Endothelial cell of umbilical vein (primary cell): Measurements from ENCODE around the gene ARHGEF25. TPM values are rescaled to one million over a fixed set of nuclear protein-coding genes. Genes with fewer than 3 reads are reported as not detected.

Experiments
- BruUV-seq: library from RNA; stranded (reverse); fragments of 400-500 nt; replicated peaks from 2 replicates; lab custom pipeline; 2021; lab: Mats Ljungman, UMichigan
- CTCF ChIA-PET: fragments of 300-600, 350-600 bp; sonication (Branson Sonifier 250); formaldehyde crosslinking; loops from one replicate; lab custom pipeline; 2021; ENCODE audit warnings: antibody characterized with exemption, inconsistent platforms; lab: Charles Lee
- POLR2A ChIA-PET: fragments of 300-600, 350-600 bp; sonication (Branson Sonifier 250); formaldehyde crosslinking; loops from one replicate; lab custom pipeline; 2021; ENCODE audit warnings: antibody characterized with exemption, inconsistent platforms; lab: Charles Lee
- DNase-seq: peaks from one replicate; pipeline ENCODE4 v3.0.0-alpha.2; 2011; ENCODE audit warnings: low read depth, low spot score
- FAIRE-seq: peaks from 2 replicates; lab custom pipeline; 2011; peaks lifted over from hg19 to GRCh38; lab: Jason Lieb, UNC
- H2AFZ ChIP-seq: 2 replicates; pipeline ENCODE4 v1.6.0; 2012; ENCODE audit warnings: low read depth, low read length, control low read depth, inconsistent platforms
- H3K27ac ChIP-seq: 2 replicates; pipeline ENCODE4 v1.5.1; 2011; ENCODE audit warnings: low read depth, mild to moderate bottlenecking, control low read depth, low read length, moderate library complexity; ENCODE audit not compliant: insufficient read depth
- H3K27me3 ChIP-seq, 2 experiments: 2 replicates each; pipeline versions ENCODE4 v1.6.0 to v1.6.1; 2011; ENCODE audit warnings: low read length in 2 of 2, mixed read lengths in 1 of 2; ENCODE audit not compliant: control insufficient read depth in 2 of 2, insufficient read depth in 2 of 2
- H3K36me3 ChIP-seq, 2 experiments: 2 replicates in 1 of 2; 3 replicates in 1 of 2; pipeline ENCODE4 v1.5.1; 2011; ENCODE audit warnings: low read length in 2 of 2, mild to moderate bottlenecking in 1 of 2, moderate library complexity in 1 of 2; ENCODE audit not compliant: control insufficient read depth in 2 of 2, insufficient read depth in 2 of 2; ENCODE audit errors: extremely low read depth in 1 of 2
- H3K4me1 ChIP-seq: 3 replicates; pipeline ENCODE4 v1.5.1; 2011; ENCODE audit warnings: mild to moderate bottlenecking, low read length; ENCODE audit not compliant: control insufficient read depth, insufficient read depth; ENCODE audit errors: extremely low read depth
- H3K4me2 ChIP-seq: 2 replicates; pipeline ENCODE4 v1.6.1; 2011; ENCODE audit warnings: low read length, control low read depth, mixed read lengths; ENCODE audit not compliant: insufficient read depth
- H3K4me3 ChIP-seq, 3 experiments: fragments of 200-600 bp in 1 of 3; sonication (generic), shearing (Covaris generic) in 1 of 3; replicated peaks in 1 of 3; 2 replicates each; pipeline ENCODE4 v1.5.1; 2011 to 2016; ENCODE audit warnings: control low read depth in 3 of 3, low read length in 3 of 3, mild to moderate bottlenecking in 2 of 3, inconsistent platforms in 1 of 3, low read depth in 1 of 3, moderate library complexity in 1 of 3; ENCODE audit not compliant: insufficient read depth in 1 of 3
- H3K79me2 ChIP-seq: 2 replicates; pipeline ENCODE4 v1.6.0; 2012; ENCODE audit warnings: low read length, inconsistent platforms; ENCODE audit not compliant: control insufficient read depth, insufficient read depth
- H3K9ac ChIP-seq: replicated peaks from 2 replicates; pipeline ENCODE3; 2011; ENCODE audit warnings: low read length, control low read depth; ENCODE audit not compliant: insufficient read depth; ENCODE audit errors: extremely low read depth
- H3K9me1 ChIP-seq: replicated peaks from 3 replicates; pipeline ENCODE4 v1.6.0; 2011; ENCODE audit warnings: mild to moderate bottlenecking, low read length; ENCODE audit not compliant: control insufficient read depth, insufficient read depth; ENCODE audit errors: extremely low read depth
- H3K9me3 ChIP-seq: replicated peaks from 2 replicates; pipeline ENCODE4 v1.5.1; 2012; ENCODE audit warnings: low read length, inconsistent platforms; ENCODE audit not compliant: control insufficient read depth, insufficient read depth
- H4K20me1 ChIP-seq: replicated peaks from 2 replicates; pipeline ENCODE3; 2011; ENCODE audit warnings: mild to moderate bottlenecking, low read length; ENCODE audit not compliant: control insufficient read depth, insufficient read depth; ENCODE audit errors: extremely low read depth
- CTCF ChIP-seq, 2 donors: IDR thresholded peaks; 1 replicate in 1 of 2; 2 replicates in 1 of 2; pipeline ENCODE4 v1.5.1; 2011; ENCODE audit warnings: low read length in 2 of 2, mild to moderate bottlenecking in 2 of 2, moderate library complexity in 2 of 2, control low read depth in 1 of 2, inconsistent platforms in 1 of 2, low read depth in 1 of 2; ENCODE audit not compliant: insufficient read depth in 1 of 2; ENCODE audit errors: extremely low read depth in 1 of 2
- EZH2 ChIP-seq: IDR thresholded peaks from 2 replicates; pipeline ENCODE4 v1.6.1; 2012; ENCODE audit warnings: borderline replicate concordance, low read depth, mild to moderate bottlenecking, moderate library complexity, low read length, inconsistent platforms; ENCODE audit not compliant: severe bottlenecking
- FOS ChIP-seq: IDR thresholded peaks from 2 replicates; pipeline ENCODE4 v1.6.1; 2011; ENCODE audit warnings: mild to moderate bottlenecking, low read length, moderate library complexity, borderline replicate concordance; ENCODE audit not compliant: insufficient read depth
- GATA2 ChIP-seq: IDR thresholded peaks from 2 replicates; pipeline ENCODE4 v1.7.0; 2011; ENCODE audit warnings: low read depth, mild to moderate bottlenecking, moderate library complexity, mixed read lengths, low read length; ENCODE audit not compliant: insufficient read length, insufficient read depth
- JUN ChIP-seq: IDR thresholded peaks from 2 replicates; pipeline ENCODE4 v1.6.1; 2011; ENCODE audit warnings: borderline replicate concordance, low read depth; ENCODE audit not compliant: insufficient read length, insufficient read depth
- MAX ChIP-seq: IDR thresholded peaks from 2 replicates; pipeline ENCODE4 v1.6.1; 2011; ENCODE audit not compliant: insufficient read depth, insufficient read length
- MYC ChIP-seq: IDR thresholded peaks from one replicate; pipeline ENCODE4 v1.6.1; 2011; ENCODE audit warnings: mild to moderate bottlenecking, low read depth, low read length
- POLR2A ChIP-seq: IDR thresholded peaks from 2 replicates; pipeline ENCODE4 v1.6.1; 2012; ENCODE audit warnings: low read depth, mild to moderate bottlenecking, control low read depth, low read length
- POLR2AphosphoS5 ChIP-seq: IDR thresholded peaks from 2 replicates; pipeline ENCODE4 v1.6.1; 2012; ENCODE audit warnings: low read depth, mild to moderate bottlenecking, control low read depth, low read length, moderate library complexity; ENCODE audit not compliant: insufficient read depth
- dilution Hi-C: fragments of 300-500 bp; cut with MboI; formaldehyde crosslinking; loops from one replicate; pipeline ENCODE4 v1.15.0; 2019; ENCODE audit warnings: low sequenced_read_pairs; ENCODE audit not compliant: extremely low pct_ligation_motif_present
- intact Hi-C: fragments of 100-400 bp; cut with micrococcal nuclease; formaldehyde crosslinking; loops from one replicate; pipeline ENCODE4 v1.10.0; 2022
- polyA plus RNA-seq, 4 experiments: library from polyadenylated mRNA; depleted of rRNA in 3 of 4; stranded (reverse) in 3 of 4; unstranded in 1 of 4; fragments of >200 nt; gene quantifications; 2 replicates each; pipeline versions ENCODE4 v1.2.1 to v1.2.3, GENCODE V29; 2011 to 2012; ENCODE audit warnings: missing spikeins in 1 of 4
- total RNA-seq: library from RNA; stranded (reverse); gene quantifications from 2 replicates; pipeline ENCODE4 v1.2.3, GENCODE V29; 2021

The ARHGEF25 gene
- total and polyA plus RNA-seq, 2 donors (not counting 3 experiments of a cell fraction or from before 2014, with no cell fraction given) = 4.7 to 7.4 TPM

- CTCF ChIA-PET = interaction anchor here (0.6 to 5.7 kb wide), 7 partner anchors 8 to 369 kb away, joined by 4 to 54 read pairs (median 5); partner anchors contain the start of gene B4GALNT1
- Histone ChIP-seq H3K79me2 (no peaks in the 10 kb centered on the region), H3K9me3 (no peaks in the 10 kb centered on the region), H3K27me3 (peaks cover 5 to 12% of the 10 kb centered on the region in 2 experiments), H3K36me3 (peaks cover 0 to 1% of the 10 kb centered on the region in 2 experiments), H3K9ac (no peak overlapping the region), H3K4me2 (peak overlapping the region; percentile 12), H3K4me3 (peak overlapping the region in 2 of 3 experiments; percentile 54 to 67), H2AFZ (no peak overlapping the region), H3K9me1 (no peaks in the 10 kb centered on the region), H3K4me1 (peaks cover 3% of the 10 kb centered on the region), H3K27ac (no peak overlapping the region), H4K20me1 (no peaks in the 10 kb centered on the region)
- dilution Hi-C loops = no loop called here
- intact Hi-C loops = loop anchor here (2.0 kb wide), 1 partner anchor 21 kb away; the partner anchor contains the start of gene PIP4K2C
- no peak for FAIRE-seq
- TF ChIP-seq CTCF (IDR thresholded peaks at IDR 0.05; ENCODE audit: extremely low read depth in 1 of 2, insufficient read depth in 1 of 2, low read depth in 1 of 2, low read length in 2 of 2) = no peak
- no peak for TF ChIP-seq JUN
- TF ChIP-seq GATA2 = no peak
- TF ChIP-seq POLR2A = no peak
- TF ChIP-seq FOS = no peak
- TF ChIP-seq POLR2AphosphoS5 = no peak
- TF ChIP-seq EZH2 = no peak
- TF ChIP-seq MAX = no peak
- TF ChIP-seq MYC = no peak
- POLR2A ChIA-PET = interaction anchor here (1.0 kb wide), 1 partner anchor 12 kb away, joined by 3 read pairs; no protein-coding TSS in a partner anchor
- TSS peak; percentile 27 for BruUV-seq
- DNase-seq = no peak
Observed at GRCh38 chr12:57611827-57612710, 834 bp downstream of the ARHGEF25 start.
